DMS53 (cell line): Measurements from ENCODE around the gene CACNB1.

ENCODE experiments used
- DNase-seq: peaks from one replicate; lab custom pipeline; 2025; lab: John Stamatoyannopoulos, UW

Gene CACNB1

GRCh38 chr17:39123627-39124026 is 73.8 kb downstream of the CACNB1 start:
- no peak for DNase-seq
